ENCODE data around the gene CREG2. TPM values are rescaled to one million over a fixed set of nuclear protein-coding genes. Genes with fewer than 3 reads are reported as not detected.
A peak's percentile ranks its signal among the peaks of the same experiment; 100 is the strongest.

CREG2 gene
- total RNA-seq, 4 donors from 2014 or later: 0.40 TPM; not detected in 3

DNA sequence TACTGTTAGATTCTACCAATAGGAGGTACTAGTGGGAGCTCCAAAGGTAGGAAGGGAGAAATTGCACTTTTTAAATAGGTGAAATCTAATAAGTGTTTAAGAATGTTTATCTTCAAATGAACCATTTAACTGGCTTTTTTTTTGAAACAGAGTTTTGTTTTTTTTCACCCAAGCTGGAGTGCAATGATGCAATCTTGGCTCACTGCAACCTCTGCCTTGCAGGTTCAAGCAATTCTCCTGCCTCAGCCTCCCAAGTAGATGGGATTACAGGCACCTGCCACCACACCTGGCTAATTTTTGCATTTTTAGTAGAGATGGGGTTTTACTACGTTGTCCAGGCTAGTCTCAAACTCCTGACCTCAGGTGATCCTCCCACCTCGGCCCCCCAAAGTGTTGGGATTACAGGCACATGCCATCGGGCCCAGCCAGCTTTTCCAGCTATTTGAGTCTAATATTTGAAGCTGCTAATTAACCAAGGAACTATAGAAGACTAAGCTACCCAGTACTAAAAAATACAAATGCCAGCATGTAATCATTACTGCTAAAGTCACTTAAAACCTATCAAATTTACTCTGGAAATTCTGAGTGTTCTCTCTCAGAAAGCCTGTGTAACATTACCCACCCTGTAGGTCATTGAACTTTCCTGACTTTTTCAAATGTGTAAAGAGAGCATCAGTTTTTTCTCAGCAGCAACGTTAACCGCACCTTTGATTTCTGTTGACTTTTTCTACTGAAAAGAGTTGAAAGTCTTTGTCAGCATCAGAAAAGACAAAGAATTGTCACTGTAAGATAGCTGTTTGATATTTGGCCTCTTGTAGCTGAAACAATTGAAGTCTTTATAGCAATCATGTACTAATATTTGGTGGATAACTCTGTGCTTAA lies 54.2 kb downstream of the CREG2 start:
- no peak for DNase-seq
- TF ChIP-seq POLR2A (IDR thresholded peaks at IDR 0.05): no peak
- TF ChIP-seq, protein P1, sequence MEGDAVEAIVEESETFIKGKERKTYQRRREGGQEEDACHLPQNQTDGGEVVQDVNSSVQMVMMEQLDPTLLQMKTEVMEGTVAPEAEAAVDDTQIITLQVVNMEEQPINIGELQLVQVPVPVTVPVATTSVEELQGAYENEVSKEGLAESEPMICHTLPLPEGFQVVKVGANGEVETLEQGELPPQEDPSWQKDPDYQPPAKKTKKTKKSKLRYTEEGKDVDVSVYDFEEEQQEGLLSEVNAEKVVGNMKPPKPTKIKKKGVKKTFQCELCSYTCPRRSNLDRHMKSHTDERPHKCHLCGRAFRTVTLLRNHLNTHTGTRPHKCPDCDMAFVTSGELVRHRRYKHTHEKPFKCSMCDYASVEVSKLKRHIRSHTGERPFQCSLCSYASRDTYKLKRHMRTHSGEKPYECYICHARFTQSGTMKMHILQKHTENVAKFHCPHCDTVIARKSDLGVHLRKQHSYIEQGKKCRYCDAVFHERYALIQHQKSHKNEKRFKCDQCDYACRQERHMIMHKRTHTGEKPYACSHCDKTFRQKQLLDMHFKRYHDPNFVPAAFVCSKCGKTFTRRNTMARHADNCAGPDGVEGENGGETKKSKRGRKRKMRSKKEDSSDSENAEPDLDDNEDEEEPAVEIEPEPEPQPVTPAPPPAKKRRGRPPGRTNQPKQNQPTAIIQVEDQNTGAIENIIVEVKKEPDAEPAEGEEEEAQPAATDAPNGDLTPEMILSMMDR (IDR thresholded peaks at IDR 0.05): no peak
- Histone ChIP-seq H3K4me3 (no peak overlapping the region), H3K4me1 (peaks cover 0 to 29% (median 3%) of the 10 kb centered on the region in 4 donors), H3K27ac (no peak overlapping the region), H3K9me3 (no peaks in the 10 kb centered on the region), H3K27me3 (no peaks in the 10 kb centered on the region), H3K36me3 (no peaks in the 10 kb centered on the region)

DNA sequence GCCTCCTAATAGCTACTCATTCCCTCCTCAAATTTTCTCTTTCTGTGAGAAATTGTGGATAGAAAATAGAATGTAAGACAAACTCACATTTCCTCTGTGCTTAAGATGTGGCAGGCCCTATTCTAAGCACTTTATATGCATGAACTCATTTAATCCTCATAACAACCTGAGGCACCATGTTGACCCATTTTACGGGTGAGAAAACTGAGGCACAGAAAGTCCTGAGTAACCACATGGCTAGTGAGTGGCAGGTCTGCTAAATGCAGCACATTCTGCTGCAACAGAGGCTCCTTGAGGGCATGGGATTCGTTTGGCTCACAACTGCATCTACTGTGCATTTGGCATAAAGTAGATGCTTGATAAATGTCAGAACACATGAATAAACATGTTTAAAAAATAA lies 56.1 kb downstream of the CREG2 start:
- H3K36me3 ChIP-seq: no peaks in the 10 kb centered on the region
- H3K9me3 ChIP-seq: no peaks in the 10 kb centered on the region
- no peak overlapping the region for H3K4me3 ChIP-seq
- TF ChIP-seq POLR2A (IDR thresholded peaks at IDR 0.05): no peak
- peak overlapping the region in 2 of 4 donors; percentile 28 to 66 for H3K27ac ChIP-seq
- no peaks in the 10 kb centered on the region for H3K27me3 ChIP-seq
- no peak for DNase-seq
- H3K4me1 ChIP-seq: peaks cover 0 to 36% (median 4%) of the 10 kb centered on the region in 4 donors

DNA sequence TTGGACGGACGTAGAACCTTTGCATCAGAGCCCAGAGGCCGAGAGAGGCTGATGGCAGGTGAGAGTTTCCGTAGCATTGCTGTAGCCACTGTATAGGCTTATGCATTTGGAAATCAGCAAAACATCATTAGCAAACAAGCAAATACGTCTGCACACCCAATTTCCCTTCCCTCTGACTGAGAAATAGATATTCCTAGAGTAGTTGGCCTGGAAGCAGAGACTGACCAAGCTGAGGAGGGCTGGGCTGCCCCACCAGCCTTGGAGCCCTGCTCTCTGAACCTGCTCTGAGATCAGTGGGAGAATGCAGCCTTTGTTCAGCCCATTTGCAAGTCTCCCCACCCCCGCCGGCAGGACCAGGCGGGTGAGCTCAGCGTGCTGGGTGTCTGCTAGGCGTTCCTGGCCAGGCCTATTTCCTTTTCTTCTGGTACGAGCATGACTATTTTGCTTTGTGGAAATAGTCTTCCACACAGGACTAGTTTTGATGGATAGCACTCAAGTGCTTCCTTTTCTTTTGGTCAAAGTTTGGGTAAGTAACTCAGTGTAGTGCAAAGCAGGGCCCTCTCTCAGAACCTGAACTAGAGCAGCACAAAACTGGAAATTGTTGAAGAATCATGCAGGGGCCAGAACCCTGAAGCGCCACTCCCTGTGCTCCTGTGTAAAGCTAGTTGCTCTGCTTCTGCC lies 56.9 kb downstream of the CREG2 start:
- H3K27me3 ChIP-seq: no peaks in the 10 kb centered on the region
- no peaks in the 10 kb centered on the region for H3K36me3 ChIP-seq
- TF ChIP-seq, protein P1 (IDR thresholded peaks at IDR 0.05): no peak
- no peak for TF ChIP-seq POLR2A (IDR thresholded peaks at IDR 0.05)
- DNase-seq: peak in 2 of 3 donors; percentile 72 to 78
- peak overlapping the region; percentile 6 to 66 (median 35) for H3K27ac ChIP-seq
- no peak overlapping the region for H3K4me3 ChIP-seq
- H3K9me3 ChIP-seq: no peaks in the 10 kb centered on the region
- H3K4me1 ChIP-seq: peaks cover 0 to 36% (median 4%) of the 10 kb centered on the region in 4 donors

DNA sequence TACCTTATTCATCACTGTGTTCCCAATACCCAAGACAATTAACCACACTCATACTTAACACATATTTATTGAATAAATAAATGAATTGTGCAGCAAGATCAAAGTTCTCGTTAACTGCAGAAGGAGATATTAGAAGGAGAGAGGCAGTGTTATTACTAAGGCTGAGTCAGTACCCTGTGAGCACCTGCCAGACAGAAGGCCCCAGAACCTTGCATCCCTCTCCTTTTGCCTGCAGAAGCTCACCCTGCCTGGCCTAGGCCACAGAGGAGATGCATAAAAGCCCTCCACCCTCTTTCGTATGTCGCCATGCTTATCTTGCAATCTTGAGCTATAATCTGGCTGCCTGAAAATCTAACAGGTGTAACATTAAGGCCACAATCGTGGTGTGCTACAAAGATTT lies 58.3 kb downstream of the CREG2 start:
- Histone ChIP-seq H3K9me3 (no peaks in the 10 kb centered on the region), H3K27ac (peak overlapping the region; percentile 45 to 59 (median 52)), H3K4me3 (no peak overlapping the region), H3K36me3 (no peaks in the 10 kb centered on the region), H3K4me1 (peaks cover 0 to 36% (median 4%) of the 10 kb centered on the region in 4 donors), H3K27me3 (no peaks in the 10 kb centered on the region)
- no peak for TF ChIP-seq POLR2A (IDR thresholded peaks at IDR 0.05)
- TF ChIP-seq, protein P1 (IDR thresholded peaks at IDR 0.05): no peak
- no peak for DNase-seq

DNA sequence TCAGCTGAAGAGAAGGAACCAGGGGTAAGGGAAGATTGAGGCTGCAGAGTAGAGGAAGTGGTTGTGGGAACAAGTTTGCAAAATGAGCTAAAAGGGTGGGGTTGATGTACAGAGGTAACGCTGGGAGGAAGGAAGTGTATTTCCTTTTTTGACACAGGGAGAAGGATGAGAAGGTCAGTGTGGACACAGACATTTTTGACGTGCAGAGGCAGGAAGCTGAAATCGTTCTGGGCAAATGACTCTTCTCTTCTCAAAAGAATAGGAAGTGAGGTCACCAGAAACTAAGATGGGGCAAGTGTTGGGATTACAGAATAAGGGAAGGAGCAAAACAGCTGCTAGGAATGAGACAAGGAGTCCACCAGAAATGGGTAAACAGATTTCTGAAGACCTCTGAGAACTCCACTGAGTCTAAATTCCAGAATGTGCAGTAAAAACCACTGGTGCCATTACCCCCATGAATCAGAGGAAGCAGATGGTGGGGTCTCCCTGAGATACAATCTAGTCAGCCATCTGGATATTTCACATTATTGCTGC lies 58.8 kb downstream of the CREG2 start:
- H3K4me1 ChIP-seq: peaks cover 0 to 36% (median 4%) of the 10 kb centered on the region in 4 donors
- H3K36me3 ChIP-seq: no peaks in the 10 kb centered on the region
- DNase-seq: peak in 2 of 3 donors; percentile 41 to 69
- no peaks in the 10 kb centered on the region for H3K27me3 ChIP-seq
- no peaks in the 10 kb centered on the region for H3K9me3 ChIP-seq
- H3K27ac ChIP-seq: peak overlapping the region; percentile 45 to 61 (median 57)
- no peak overlapping the region for H3K4me3 ChIP-seq
- no peak for TF ChIP-seq POLR2A (IDR thresholded peaks at IDR 0.05)
- TF ChIP-seq, protein P1 (IDR thresholded peaks at IDR 0.05): no peak

Data from Peyer's patch (tissue), 4 donors.